Kidney epithelial cell (primary cell): ENCODE measurements around the gene GP9. TPM values are rescaled to one million over a fixed set of nuclear protein-coding genes. Genes with fewer than 3 reads are reported as not detected.

ENCODE experiments used
- DNase-seq: peaks from one replicate; pipeline ENCODE4 v3.0.0-alpha.2; 2010; ENCODE audit warnings: low read depth
- H3K27me3 ChIP-seq: 2 replicates; pipeline ENCODE4 v1.6.0; 2011; ENCODE audit warnings: low read length; ENCODE audit not compliant: control insufficient read depth, insufficient read depth
- H3K36me3 ChIP-seq: 2 replicates; pipeline ENCODE4 v1.5.1; 2011; ENCODE audit warnings: low read length; ENCODE audit not compliant: control insufficient read depth, insufficient read depth
- H3K4me3 ChIP-seq: 2 replicates; pipeline ENCODE4 v1.5.1; 2011; ENCODE audit warnings: low read depth, mild to moderate bottlenecking, control low read depth, low read length
- CTCF ChIP-seq: IDR thresholded peaks from 2 replicates; pipeline ENCODE4 v1.5.1; 2011; ENCODE audit warnings: mild to moderate bottlenecking, moderate library complexity, low read length, control low read depth, inconsistent platforms; ENCODE audit not compliant: insufficient read depth, poor library complexity, severe bottlenecking
- total RNA-seq: library from RNA; depleted of rRNA; stranded (reverse); fragments of >200 nt; gene quantifications from 2 replicates; pipeline ENCODE4 v1.2.3, GENCODE V29; 2015

Gene GP9
- total RNA-seq, 1 donor from 2014 or later, result not detected

GRCh38 chr3:129035360-129036221, 25.0 kb upstream of the GP9 start:
- H3K4me3 ChIP-seq, result no peak overlapping the region

GRCh38 chr3:129036222-129037092, 24.1 kb upstream of the GP9 start:
- DNase-seq, result no peak
- no peak for TF ChIP-seq CTCF
- H3K4me3 ChIP-seq, result no peak overlapping the region
- peaks cover 37% of the 10 kb centered on the region for H3K27me3 ChIP-seq
- H3K36me3 ChIP-seq, result no peaks in the 10 kb centered on the region

More at GRCh38 chr3:129035360-129036221, 25.0 kb upstream of the GP9 start:
- no peak for TF ChIP-seq CTCF
- Histone ChIP-seq H3K27me3 (peaks cover 34% of the 10 kb centered on the region), H3K36me3 (no peaks in the 10 kb centered on the region)
- DNase-seq, result no peak

GRCh38 chr3:129037093-129037419, 23.5 kb upstream of the GP9 start:
- DNase-seq, result no peak
- no peak overlapping the region for H3K4me3 ChIP-seq
- H3K27me3 ChIP-seq, result peaks cover 37% of the 10 kb centered on the region
- no peak for TF ChIP-seq CTCF
- H3K36me3 ChIP-seq, result no peaks in the 10 kb centered on the region

- Histone ChIP-seq H3K4me3 (no peak overlapping the region), H3K27me3 (peaks cover 35% of the 10 kb centered on the region), H3K36me3 (no peaks in the 10 kb centered on the region)
- DNase-seq, result no peak
- TF ChIP-seq CTCF, result no peak
Observed at GRCh38 chr3:129038121-129038855, 22.3 kb upstream of the GP9 start.

- no peak for TF ChIP-seq CTCF
- DNase-seq, result no peak
- Histone ChIP-seq H3K27me3 (peaks cover 31% of the 10 kb centered on the region), H3K4me3 (no peak overlapping the region), H3K36me3 (no peaks in the 10 kb centered on the region)
Observed at GRCh38 chr3:129039271-129040038, 21.1 kb upstream of the GP9 start.
